ENCODE data around the gene TBX1.

DNA sequence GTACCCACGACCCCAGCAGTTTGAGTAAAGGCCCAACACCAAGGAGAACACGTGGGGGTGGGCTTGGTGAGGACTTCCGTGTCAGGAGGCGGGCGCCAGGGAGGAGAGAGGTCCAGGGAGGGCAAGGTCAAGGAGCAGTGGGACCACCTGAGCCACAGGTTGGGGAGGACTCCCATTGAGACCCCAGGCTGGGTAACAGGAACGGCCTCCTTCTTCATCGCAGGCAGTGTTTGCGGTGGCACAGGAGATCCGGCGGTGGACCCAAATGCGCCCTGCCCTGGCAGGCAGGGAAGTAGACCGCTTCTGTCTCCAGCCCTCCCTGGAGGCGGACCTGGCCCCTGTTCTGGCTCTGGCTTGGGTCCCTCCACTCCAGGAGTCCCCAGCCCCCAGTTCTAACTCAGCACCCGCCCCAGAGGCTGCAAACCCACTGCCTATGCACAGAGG is 5.9 kb upstream of the TBX1 start:
- no peak for TF ChIP-seq POLR2A (IDR thresholded peaks at IDR 0.05)
- TF ChIP-seq POLR2AphosphoS5 (IDR thresholded peaks at IDR 0.05), result no peak

Measured in prostate gland (tissue), 1 donor.